Activated CD4-positive, alpha-beta T cell treated with anti-CD3 and anti-CD28 coated beads, Interleukin-2, amount 50 U/mL, for 1 hour (primary cell): ENCODE measurements around the gene NCOA4.
"Not testable (repeated sequence)": the region's sequence is repeated elsewhere in the genome, so short reads cannot be mapped to it uniquely, and the experiment has no call there.

ENCODE experiments used
- DNase-seq: peaks from one replicate; pipeline ENCODE4 v3.0.0-alpha.2; 2020

Gene NCOA4

GRCh38 chr10:45978554-45978953 is 51.9 kb downstream of the NCOA4 start:
- not testable (repeated sequence) for DNase-seq

GRCh38 chr10:45974041-45974440 is 56.4 kb downstream of the NCOA4 start:
- DNase-seq: not testable (repeated sequence)

- DNase-seq: not testable (repeated sequence)
Observed at GRCh38 chr10:45972813-45973169, 57.6 kb downstream of the NCOA4 start.

- DNase-seq: peak; percentile 80
Observed at GRCh38 chr10:45972106-45972812, 58.2 kb downstream of the NCOA4 start, which contains the start of gene TIMM23. Gene TIMM23 (plus strand): TSS chr10:45972489. CDS start chr10:45972625, 136 bp downstream.

- not testable (repeated sequence) for DNase-seq
Observed at GRCh38 chr10:45971742-45972105, 58.7 kb downstream of the NCOA4 start.

GRCh38 chr10:45971019-45971418 is 59.4 kb downstream of the NCOA4 start:
- DNase-seq: not testable (repeated sequence)

GRCh38 chr10:45962686-45963452 is 67.6 kb downstream of the NCOA4 start:
- DNase-seq: not testable (repeated sequence)

- DNase-seq: not testable (repeated sequence)
Observed at GRCh38 chr10:45957928-45958327, 72.5 kb downstream of the NCOA4 start.

GRCh38 chr10:45956634-45957033 is 73.8 kb downstream of the NCOA4 start:
- not testable (repeated sequence) for DNase-seq
